AG04450 (cell line): Measurements from ENCODE around the gene TACC2. TPM values are rescaled to one million over a fixed set of nuclear protein-coding genes. Genes with fewer than 3 reads are reported as not detected.

Experiments used
- CTCF ChIA-PET: fragments of 300-600, 350-600 bp; formaldehyde crosslinking; extraction: SDS; loops from one replicate; lab custom pipeline; 2022; ENCODE audit warnings: antibody characterized with exemption, inconsistent platforms; lab: Charles Lee
- POLR2A ChIA-PET: fragments of 350-600 bp; formaldehyde crosslinking; extraction: SDS; loops from one replicate; lab custom pipeline; 2021; ENCODE audit warnings: antibody characterized with exemption, inconsistent platforms; lab: Yijun Ruan, JAX
- DNase-seq: peaks from one replicate; pipeline ENCODE4 v3.0.0-alpha.2; 2011; ENCODE audit warnings: low read depth, low spot score
- H3K27ac ChIP-seq: one replicate; pipeline ENCODE4 v1.5.1; 2012; ENCODE audit warnings: low read depth, low read length, control low read depth
- H3K27me3 ChIP-seq: one replicate; pipeline ENCODE4 v1.6.0; 2012; ENCODE audit warnings: low read length; ENCODE audit not compliant: control insufficient read depth, insufficient read depth
- H3K4me3 ChIP-seq: 2 replicates; pipeline ENCODE4 v1.5.1; 2011; ENCODE audit warnings: mild to moderate bottlenecking, low read depth, low read length, control low read depth
- H3K9me3 ChIP-seq: 2 replicates; pipeline ENCODE4 v1.5.1; 2012; ENCODE audit warnings: low read length; ENCODE audit not compliant: control insufficient read depth, insufficient read depth
- polyA plus RNA-seq: library from polyadenylated mRNA; depleted of rRNA; stranded (reverse); fragments of >200 nt; gene quantifications from 2 replicates; pipeline ENCODE4 v1.2.3, GENCODE V29; 2011
- TF ChIP-seq, protein P1 (sequence below): IDR thresholded peaks from 2 replicates; pipeline ENCODE4 v1.5.1; 2011; ENCODE audit warnings: low read depth, low read length, control low read depth, inconsistent platforms

The TACC2 gene
- polyA plus RNA-seq, 1 experiment: 16.8 TPM

DNA sequence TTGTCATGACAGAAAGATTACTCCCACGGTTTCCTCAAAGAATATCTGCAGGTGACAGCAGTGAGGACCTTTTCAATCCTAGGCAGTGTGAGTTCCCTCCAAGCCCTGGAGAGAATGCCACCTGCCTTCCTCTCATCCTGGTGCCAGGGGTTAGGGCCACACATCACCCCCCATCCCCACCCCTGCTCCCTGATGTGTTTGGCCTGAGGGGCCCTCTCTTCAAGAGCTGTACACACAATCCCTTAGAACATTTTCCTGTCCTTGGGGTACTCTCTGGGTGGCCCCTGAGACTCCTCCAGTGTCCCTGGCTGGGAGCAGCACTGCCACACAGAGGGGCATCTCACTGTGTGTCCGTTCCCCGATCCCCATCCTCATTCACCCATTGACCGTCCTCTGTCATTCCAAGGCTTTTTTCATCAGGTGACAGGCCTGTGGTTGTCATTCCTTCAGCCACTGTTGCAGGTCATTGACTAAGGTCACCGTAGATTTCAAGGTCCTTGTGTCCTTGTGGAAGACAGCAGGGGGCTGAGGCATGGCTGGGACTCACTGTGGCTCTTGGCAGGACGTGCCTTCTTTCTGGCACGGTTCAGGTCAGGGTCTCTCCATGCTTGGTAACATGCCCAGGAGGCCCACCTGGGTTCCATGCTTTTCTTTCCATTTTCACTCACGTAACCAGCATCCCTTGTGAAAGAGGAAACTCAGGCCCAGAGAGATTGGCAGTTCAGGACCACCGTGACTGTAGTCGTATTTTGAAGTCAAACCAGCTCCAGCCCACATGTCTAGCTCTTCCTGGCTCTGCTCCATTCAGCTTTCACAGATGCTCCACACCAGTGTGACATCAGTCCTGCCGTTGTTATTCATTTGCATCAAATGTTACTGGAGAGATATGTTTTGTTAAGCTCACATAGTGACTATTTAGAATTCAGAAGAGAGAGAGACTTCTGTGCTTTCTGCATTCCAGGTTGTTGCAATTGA is 255.3 kb downstream of the TACC2 start:
- ChIA-PET CTCF (interaction anchor here (2.0 to 2.3 kb wide), 2 partner anchors 24 kb away, joined by 6 to 10 read pairs; no protein-coding TSS in a partner anchor), POLR2A (no interaction called here)
- Histone ChIP-seq H3K27me3 (no peaks in the 10 kb centered on the region), H3K9me3 (no peaks in the 10 kb centered on the region), H3K27ac (no peak overlapping the region), H3K4me3 (no peak overlapping the region)
- DNase-seq: no peak
- TF ChIP-seq, protein P1, sequence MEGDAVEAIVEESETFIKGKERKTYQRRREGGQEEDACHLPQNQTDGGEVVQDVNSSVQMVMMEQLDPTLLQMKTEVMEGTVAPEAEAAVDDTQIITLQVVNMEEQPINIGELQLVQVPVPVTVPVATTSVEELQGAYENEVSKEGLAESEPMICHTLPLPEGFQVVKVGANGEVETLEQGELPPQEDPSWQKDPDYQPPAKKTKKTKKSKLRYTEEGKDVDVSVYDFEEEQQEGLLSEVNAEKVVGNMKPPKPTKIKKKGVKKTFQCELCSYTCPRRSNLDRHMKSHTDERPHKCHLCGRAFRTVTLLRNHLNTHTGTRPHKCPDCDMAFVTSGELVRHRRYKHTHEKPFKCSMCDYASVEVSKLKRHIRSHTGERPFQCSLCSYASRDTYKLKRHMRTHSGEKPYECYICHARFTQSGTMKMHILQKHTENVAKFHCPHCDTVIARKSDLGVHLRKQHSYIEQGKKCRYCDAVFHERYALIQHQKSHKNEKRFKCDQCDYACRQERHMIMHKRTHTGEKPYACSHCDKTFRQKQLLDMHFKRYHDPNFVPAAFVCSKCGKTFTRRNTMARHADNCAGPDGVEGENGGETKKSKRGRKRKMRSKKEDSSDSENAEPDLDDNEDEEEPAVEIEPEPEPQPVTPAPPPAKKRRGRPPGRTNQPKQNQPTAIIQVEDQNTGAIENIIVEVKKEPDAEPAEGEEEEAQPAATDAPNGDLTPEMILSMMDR: no peak

DNA sequence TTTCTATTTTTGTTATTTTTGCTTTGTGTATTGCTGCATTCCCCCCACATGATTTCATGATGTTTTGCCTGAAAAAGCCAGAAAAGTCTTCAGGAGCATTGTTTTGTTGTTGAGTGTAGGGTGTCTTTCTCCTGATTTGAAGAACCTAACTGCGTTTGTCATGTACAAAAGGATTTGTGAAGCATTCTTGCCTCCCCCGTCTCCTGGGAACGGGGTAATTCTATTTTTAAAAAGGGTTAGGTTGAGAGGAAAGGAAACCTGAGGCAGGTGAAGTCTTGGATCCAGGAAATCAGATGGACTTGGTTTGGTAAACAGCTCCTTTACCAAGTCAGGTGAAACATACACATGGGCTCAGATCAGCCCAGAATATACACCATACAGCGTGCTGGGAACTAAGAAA is 256.2 kb downstream of the TACC2 start:
- TF ChIP-seq, protein P1: no peak
- Histone ChIP-seq H3K27me3 (no peaks in the 10 kb centered on the region), H3K27ac (no peak overlapping the region), H3K4me3 (no peak overlapping the region), H3K9me3 (no peaks in the 10 kb centered on the region)
- ChIA-PET CTCF (interaction anchor here (0.7 to 2.0 kb wide), 2 partner anchors 23 to 193 kb away, joined by 3 to 6 read pairs; no protein-coding TSS in a partner anchor), POLR2A (no interaction called here)
- DNase-seq: no peak

DNA sequence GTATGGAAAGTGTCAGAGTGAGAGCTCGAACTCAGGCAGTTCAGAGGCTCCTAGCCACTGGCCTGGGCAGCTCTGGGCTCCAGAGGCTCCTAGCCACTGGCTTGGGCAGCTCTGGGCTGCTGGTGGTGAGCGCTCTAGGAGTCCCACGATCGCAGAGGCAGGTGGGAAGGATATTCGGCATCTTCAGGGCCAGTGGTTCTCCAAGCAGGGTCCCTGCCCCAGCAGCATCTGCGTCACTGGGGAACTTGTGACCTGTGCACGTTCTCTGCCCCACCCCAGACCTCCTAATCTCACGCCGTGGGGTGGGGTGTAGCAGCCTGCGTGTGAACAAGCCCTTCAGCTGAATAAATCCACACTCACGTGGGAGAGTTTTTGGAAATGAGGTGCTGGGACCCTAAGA is 256.9 kb downstream of the TACC2 start:
- TF ChIP-seq, protein P1: no peak
- no peaks in the 10 kb centered on the region for H3K9me3 ChIP-seq
- POLR2A ChIA-PET: no interaction called here
- H3K27ac ChIP-seq: no peak overlapping the region
- DNase-seq: no peak
- no peaks in the 10 kb centered on the region for H3K27me3 ChIP-seq
- H3K4me3 ChIP-seq: no peak overlapping the region
- CTCF ChIA-PET: interaction anchor here (0.7 to 2.0 kb wide), 2 partner anchors 22 to 192 kb away, joined by 3 to 6 read pairs; no protein-coding TSS in a partner anchor

DNA sequence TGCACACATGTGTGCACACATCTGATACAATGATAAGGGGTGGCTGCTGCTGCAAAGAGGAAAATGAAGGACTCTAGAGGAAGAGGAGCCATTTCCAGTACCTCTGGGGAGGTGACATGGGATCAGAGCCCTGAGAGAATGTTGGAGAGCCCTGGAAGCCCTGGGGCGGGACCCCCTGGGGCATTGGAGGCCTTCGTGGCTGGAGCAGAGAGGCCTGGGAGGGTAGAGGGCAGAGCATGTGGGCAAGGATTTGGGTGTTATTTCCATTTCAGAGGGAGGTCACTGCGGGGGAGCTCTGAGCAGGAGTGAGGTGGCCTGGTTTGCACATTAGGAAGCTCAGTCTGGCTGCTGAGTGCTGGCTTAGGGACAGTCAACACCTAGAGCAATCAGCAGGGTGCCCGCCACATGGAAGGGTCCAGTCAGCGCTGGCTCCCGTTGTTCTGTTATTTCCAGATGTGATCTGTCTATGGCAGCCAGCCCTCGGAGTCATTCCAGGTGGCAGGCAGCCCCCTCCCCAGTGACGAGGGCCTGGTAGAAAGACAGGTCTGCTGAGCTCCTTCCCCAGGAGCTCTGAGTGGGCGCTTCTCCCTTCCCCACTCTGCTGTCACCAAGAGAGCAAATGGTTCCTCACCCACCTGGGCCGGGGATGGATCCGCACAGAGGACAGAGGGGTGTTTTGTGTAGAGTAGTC is 258.0 kb downstream of the TACC2 start:
- TF ChIP-seq, protein P1: no peak
- Histone ChIP-seq H3K4me3 (no peak overlapping the region), H3K27me3 (no peaks in the 10 kb centered on the region), H3K9me3 (no peaks in the 10 kb centered on the region), H3K27ac (no peak overlapping the region)
- CTCF ChIA-PET: interaction anchor here (1.1 to 2.0 kb wide), 2 partner anchors 21 kb away, joined by 4 to 6 read pairs; no protein-coding TSS in a partner anchor
- POLR2A ChIA-PET: no interaction called here
- no peak for DNase-seq
